ENCODE measurements around the gene SLC15A4. TPM values are rescaled to one million over a fixed set of nuclear protein-coding genes. Genes with fewer than 3 reads are reported as not detected.

Gene SLC15A4
- polyA plus RNA-seq, 2 of the 4 experiments (the other 2 are of a cell fraction): 21.6 to 40.0 TPM

GRCh38 chr12:128745772-128746689, 77.7 kb downstream of the SLC15A4 start:
- no peak for TF ChIP-seq MAX (IDR thresholded peaks at IDR 0.05)
- TF ChIP-seq EP300 (IDR thresholded peaks at IDR 0.05): no peak
- TF ChIP-seq CHD4 (IDR thresholded peaks at IDR 0.05; ENCODE audit: borderline replicate concordance): no peak
- no peak for TF ChIP-seq CBX8 (IDR thresholded peaks at IDR 0.05)
- TF ChIP-seq ESRRA (IDR thresholded peaks at IDR 0.05; ENCODE audit: borderline replicate concordance, low read length): no peak
- TF ChIP-seq CTCF (IDR thresholded peaks at IDR 0.05): no peak
- TF ChIP-seq POLR2AphosphoS2 (conservative IDR thresholded peaks at IDR 0.05; ENCODE audit: low read length): no peak
- no peak for TF ChIP-seq ELK1 (IDR thresholded peaks at IDR 0.05; ENCODE audit: low read depth, low read length)
- ATAC-seq (no peak), FAIRE-seq (no peak), DNase-seq (ENCODE audit: low read depth in 1 of 2, low spot score in 1 of 2) (no peak)
- H3K4me1 ChIP-seq: no peaks in the 10 kb centered on the region
- 30% methylated on average over 11 of the region's 11 CpGs for WGBS (ENCODE audit: missing lambda C conversion rate)
- ChIA-PET CTCF (interaction anchor here (1.0 kb wide), 1 partner anchor 12 kb away, joined by 3 read pairs; no protein-coding TSS in a partner anchor), POLR2A (no interaction called here)
- no peak overlapping the region for H3K4me3 ChIP-seq
- no peak overlapping the region for H3K27ac ChIP-seq
- H3K4me2 ChIP-seq: no peak overlapping the region
- H3K9me3 ChIP-seq: no peaks in the 10 kb centered on the region

GRCh38 chr12:128743916-128744315, 79.8 kb downstream of the SLC15A4 start:
- no peak overlapping the region for H3K27ac ChIP-seq
- WGBS (ENCODE audit: missing lambda C conversion rate): 16% methylated on average over 7 of the region's 7 CpGs
- H3K4me2 ChIP-seq: no peak overlapping the region
- FAIRE-seq (no peak), DNase-seq (ENCODE audit: low read depth in 1 of 2, low spot score in 1 of 2) (no peak), ATAC-seq (no peak)
- ChIA-PET CTCF (no interaction called here), POLR2A (no interaction called here)
- no peak overlapping the region for H3K4me3 ChIP-seq
- no peaks in the 10 kb centered on the region for H3K4me1 ChIP-seq
- TF ChIP-seq SREBF2 (IDR thresholded peaks at IDR 0.05): no peak
- TF ChIP-seq RCOR1 (IDR thresholded peaks at IDR 0.05; ENCODE audit: low read depth, low read length): no peak
- TF ChIP-seq HES2 (IDR thresholded peaks at IDR 0.05): no peak
- no peak for TF ChIP-seq CBX8 (IDR thresholded peaks at IDR 0.05)
- no peak for TF ChIP-seq BHLHE40 (IDR thresholded peaks at IDR 0.05; ENCODE audit: low read depth, low read length)
- TF ChIP-seq HDAC2 (IDR thresholded peaks at IDR 0.05): no peak
- no peak for TF ChIP-seq KDM5A (IDR thresholded peaks at IDR 0.05)
- TF ChIP-seq TP53 (CRISPR knock-in tag; IDR thresholded peaks at IDR 0.05): no peak
- no peak for TF ChIP-seq TFCP2L1 (CRISPR knock-in tag; IDR thresholded peaks at IDR 0.05)
- no peak for TF ChIP-seq MAFK (IDR thresholded peaks at IDR 0.05; ENCODE audit: partially characterized antibody)
- TF ChIP-seq NFE2L2 (conservative IDR thresholded peaks at IDR 0.05; ENCODE audit: low read length): no peak
- no peak for TF ChIP-seq KDM1A (IDR thresholded peaks at IDR 0.05; ENCODE audit: low read depth)
- TF ChIP-seq EP300 (IDR thresholded peaks at IDR 0.05): no peak
- no peak for TF ChIP-seq ZC3H11A (IDR thresholded peaks at IDR 0.05)
- no peak for TF ChIP-seq FOSL2 (IDR thresholded peaks at IDR 0.05)
- no peak for TF ChIP-seq FOSL2 (CRISPR knock-in tag; IDR thresholded peaks at IDR 0.05)
- no peak for TF ChIP-seq GATA3 (IDR thresholded peaks at IDR 0.05; ENCODE audit: borderline replicate concordance)
- no peak for TF ChIP-seq EHF (CRISPR knock-in tag; IDR thresholded peaks at IDR 0.05)
- TF ChIP-seq HEYL (CRISPR knock-in tag; IDR thresholded peaks at IDR 0.05): no peak
- TF ChIP-seq MAZ (IDR thresholded peaks at IDR 0.05; ENCODE audit: borderline replicate concordance, low read depth, low read length): no peak
- TF ChIP-seq USF2 (IDR thresholded peaks at IDR 0.05): no peak
- 0 out of 3 replicates have a peak, but pooled peaks cover 1% of the 10 kb centered on the region for H3K9me3 ChIP-seq
